HG03025 (cell line): ENCODE measurements around the gene EIF2B2.

ENCODE experiments used
- ATAC-seq: cut with Tn5 transposase; IDR thresholded peaks from one replicate; pipeline ENCODE4 v1.9.1; 2021; ENCODE audit warnings: mild to moderate bottlenecking, moderate library complexity; ENCODE audit not compliant: unreplicated experiment, low FRiP score

The EIF2B2 gene

GRCh38 chr14:75002392-75003249, at the start of gene EIF2B2:
Gene EIF2B2, plus strand, starts transcription at chr14:75002921. Its CDS starts 70 bp downstream, at chr14:75002991.
- ATAC-seq = peak; percentile 87

GRCh38 chr14:74953686-74954085, 49.0 kb upstream of the EIF2B2 start:
- ATAC-seq = no peak

GRCh38 chr14:74954232-74954946, 48.3 kb upstream of the EIF2B2 start:
- ATAC-seq = no peak

- no peak for ATAC-seq
Observed at GRCh38 chr14:74954947-74955228, 47.8 kb upstream of the EIF2B2 start.

GRCh38 chr14:74955229-74956026, 47.3 kb upstream of the EIF2B2 start, which contains the start of gene PGF:
Gene PGF, minus strand, starts transcription at chr14:74955597. Its CDS starts 355 bp downstream, at chr14:74955242.
- ATAC-seq = no peak

GRCh38 chr14:74956027-74956279, 46.8 kb upstream of the EIF2B2 start:
- ATAC-seq = no peak

- ATAC-seq = no peak
Observed at GRCh38 chr14:74956280-74957072, 46.2 kb upstream of the EIF2B2 start.

- no peak for ATAC-seq
Observed at GRCh38 chr14:74959596-74960180, 43.0 kb upstream of the EIF2B2 start.

GRCh38 chr14:74960736-74961135, 42.0 kb upstream of the EIF2B2 start:
- ATAC-seq = no peak

- no peak for ATAC-seq
Observed at GRCh38 chr14:74961238-74961911, 41.3 kb upstream of the EIF2B2 start.

GRCh38 chr14:74962046-74962445, 40.7 kb upstream of the EIF2B2 start:
- no peak for ATAC-seq

- no peak for ATAC-seq
Observed at GRCh38 chr14:74962493-74962892, 40.2 kb upstream of the EIF2B2 start.

GRCh38 chr14:74963178-74963704, 39.5 kb upstream of the EIF2B2 start:
- ATAC-seq = no peak

GRCh38 chr14:74963705-74964271, 38.9 kb upstream of the EIF2B2 start:
- no peak for ATAC-seq

GRCh38 chr14:74964787-74965485, 37.8 kb upstream of the EIF2B2 start:
- ATAC-seq = no peak

GRCh38 chr14:74965486-74966153, 37.1 kb upstream of the EIF2B2 start:
- ATAC-seq = no peak

- no peak for ATAC-seq
Observed at GRCh38 chr14:74968811-74969210, 33.9 kb upstream of the EIF2B2 start.
